ENCODE results near the gene SOX9.

The SOX9 gene

GRCh38 chr17:72163474-72163873 lies 42.7 kb downstream of the SOX9 start:
- DNase-seq, result no peak

DNA sequence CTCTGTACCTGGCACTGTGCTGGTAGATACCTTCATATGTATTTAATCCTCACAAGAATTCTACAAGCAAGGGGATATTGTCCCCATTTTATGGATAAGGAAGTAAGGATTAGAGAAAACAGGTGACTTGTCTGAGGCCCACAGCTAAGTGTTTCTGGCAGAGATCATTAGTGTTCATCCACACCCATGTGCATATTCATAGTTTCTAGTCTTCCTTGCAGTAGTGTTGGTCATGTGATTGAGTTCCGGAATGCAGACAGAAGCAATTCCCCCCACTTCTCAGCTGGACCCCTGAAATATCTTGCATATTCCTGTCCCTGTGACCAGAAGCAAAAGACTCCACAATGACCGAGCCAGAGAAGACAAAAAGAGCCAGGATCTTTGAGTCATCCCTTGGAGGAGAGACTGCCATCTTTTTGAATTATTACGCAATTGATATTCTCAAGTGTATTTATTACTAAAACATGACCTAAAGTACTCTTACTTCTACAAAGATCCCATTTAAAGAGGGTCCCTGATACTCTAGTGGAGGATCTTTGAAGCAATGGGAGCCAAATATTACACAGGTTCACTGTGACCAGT lies 43.4 kb downstream of the SOX9 start:
- no peak for DNase-seq

- no peak for DNase-seq
These were observed 44.5 kb downstream of the SOX9 start for GRCh38 chr17:72165192-72165866.

DNA sequence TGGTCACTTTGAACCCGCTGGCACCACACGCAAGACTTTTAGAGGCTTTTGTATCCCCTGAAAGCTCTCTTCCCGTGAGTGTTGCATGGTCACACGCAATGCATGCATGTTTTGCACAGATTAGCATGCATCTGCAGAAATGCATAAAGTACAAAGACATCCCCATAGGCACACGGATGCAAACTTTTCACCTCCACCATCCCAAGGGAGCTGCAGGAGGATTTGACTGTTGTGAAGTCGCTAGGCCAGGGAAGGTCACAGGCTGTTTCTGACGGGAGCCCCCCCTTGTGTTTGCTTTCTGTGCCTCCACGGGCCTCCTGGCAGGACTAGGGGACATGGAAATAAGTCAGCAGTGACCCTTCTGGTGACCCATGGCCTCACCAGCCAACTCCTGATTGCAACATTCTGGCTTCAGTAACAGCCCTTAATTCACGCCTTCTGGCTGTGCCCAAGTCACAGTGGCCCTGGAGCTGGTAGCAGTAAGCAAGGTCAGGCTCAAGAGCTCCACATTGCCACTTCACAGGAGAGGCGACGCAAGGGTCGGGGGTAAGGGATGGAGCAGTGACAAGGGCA lies 45.1 kb downstream of the SOX9 start:
- no peak for DNase-seq

- DNase-seq, result no peak
These were observed 46.8 kb downstream of the SOX9 start for GRCh38 chr17:72167593-72167992.

DNA sequence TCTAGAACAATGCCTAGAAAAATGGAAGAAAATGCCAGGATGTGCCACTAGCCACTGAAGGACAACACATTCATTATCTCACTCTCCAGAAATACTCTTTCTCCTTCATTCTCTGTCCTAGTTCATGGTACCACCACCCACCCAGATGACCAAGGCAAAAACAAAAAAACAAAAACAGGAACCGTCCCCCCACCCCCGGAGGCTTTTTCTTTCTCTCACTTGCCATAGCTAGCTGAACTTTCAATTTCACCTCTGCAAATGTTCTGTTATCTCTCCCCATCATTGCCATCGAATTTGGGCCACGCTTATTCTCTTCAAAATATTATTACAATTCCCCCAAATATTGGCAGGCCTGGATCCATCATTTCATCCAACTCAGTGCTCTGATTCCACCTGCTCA lies 49.0 kb downstream of the SOX9 start:
- DNase-seq, result no peak

GRCh38 chr17:72171703-72172667 lies 51.2 kb downstream of the SOX9 start:
- no peak for DNase-seq

DNA sequence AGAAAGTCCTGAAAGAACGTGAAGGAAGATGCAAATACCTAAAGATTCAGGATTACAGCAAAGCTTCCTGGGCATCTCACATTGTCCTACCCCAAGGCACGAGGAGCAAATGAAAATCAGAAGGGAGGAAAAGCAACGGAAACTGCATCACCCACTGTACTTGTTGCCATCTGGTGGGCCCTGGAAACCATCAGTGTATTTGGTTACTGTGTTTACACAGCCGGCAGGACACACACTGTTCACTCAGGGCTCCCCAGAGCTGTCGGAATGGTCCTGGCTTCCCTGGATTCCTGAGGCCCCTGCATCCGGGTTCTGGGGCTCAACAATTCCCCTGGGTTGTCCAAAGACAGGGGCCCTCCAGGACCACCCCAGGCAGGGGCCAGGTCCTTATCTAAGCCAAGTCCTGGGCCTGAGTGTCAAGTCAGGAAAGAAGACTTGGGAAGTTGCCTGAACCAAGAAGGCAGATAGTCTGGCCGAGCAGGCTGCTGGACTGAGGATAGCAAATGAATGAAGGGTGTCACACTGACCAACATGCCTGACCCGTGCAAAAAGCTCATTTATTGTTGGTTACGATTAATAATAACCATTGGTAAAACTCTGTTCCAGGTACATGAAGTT lies 52.8 kb downstream of the SOX9 start:
- no peak for DNase-seq

GRCh38 chr17:72175263-72175662 lies 54.4 kb downstream of the SOX9 start:
- DNase-seq, result no peak
